Ramos (cell line): ENCODE results near the gene RIPOR3.

Experiments used
- in situ Hi-C: fragments of 300-500 bp; cut with MboI; formaldehyde crosslinking; loops from one replicate; pipeline ENCODE4 v1.14.3; 2022; ENCODE audit warnings: low sequenced_read_pairs; ENCODE audit not compliant: unreplicated experiment

The RIPOR3 gene

GRCh38 chr20:50595433-50595895 lies 95.9 kb downstream of the RIPOR3 start:
- in situ Hi-C loops, result no loop called here

- in situ Hi-C loops, result no loop called here
These were observed 96.5 kb downstream of the RIPOR3 start for GRCh38 chr20:50594591-50595432.

GRCh38 chr20:50594231-50594590 lies 97.1 kb downstream of the RIPOR3 start:
- in situ Hi-C loops, result no loop called here

GRCh38 chr20:50593005-50593335 lies 98.4 kb downstream of the RIPOR3 start:
- in situ Hi-C loops, result no loop called here

GRCh38 chr20:50592282-50593004 lies 98.9 kb downstream of the RIPOR3 start:
- in situ Hi-C loops, result no loop called here

GRCh38 chr20:50591233-50591852 lies 100.0 kb downstream of the RIPOR3 start:
- in situ Hi-C loops, result no loop called here

GRCh38 chr20:50590348-50590664 lies 101.0 kb downstream of the RIPOR3 start:
- in situ Hi-C loops, result no loop called here

- in situ Hi-C loops, result no loop called here
These were observed 101.6 kb downstream of the RIPOR3 start for GRCh38 chr20:50589548-50590347.

- in situ Hi-C loops, result no loop called here
These were observed 103.2 kb downstream of the RIPOR3 start for GRCh38 chr20:50588034-50588736.

- in situ Hi-C loops, result no loop called here
These were observed 103.9 kb downstream of the RIPOR3 start for GRCh38 chr20:50587291-50587961.

GRCh38 chr20:50586531-50587232 lies 104.7 kb downstream of the RIPOR3 start:
- in situ Hi-C loops, result no loop called here

GRCh38 chr20:50585678-50586077 lies 105.7 kb downstream of the RIPOR3 start:
- in situ Hi-C loops, result no loop called here

- in situ Hi-C loops, result no loop called here
These were observed 106.1 kb downstream of the RIPOR3 start for GRCh38 chr20:50585214-50585613.

GRCh38 chr20:50584687-50585086 lies 106.7 kb downstream of the RIPOR3 start:
- in situ Hi-C loops, result no loop called here

- in situ Hi-C loops, result no loop called here
These were observed 107.7 kb downstream of the RIPOR3 start for GRCh38 chr20:50583442-50584150.

- in situ Hi-C loops, result no loop called here
These were observed 108.6 kb downstream of the RIPOR3 start for GRCh38 chr20:50582591-50583234.

- in situ Hi-C loops, result no loop called here
These were observed 109.2 kb downstream of the RIPOR3 start for GRCh38 chr20:50582092-50582491.
